Dermis blood vessel endothelial cell (primary cell): ENCODE data around the gene DNAH10. TPM values are rescaled to one million over a fixed set of nuclear protein-coding genes. Genes with fewer than 3 reads are reported as not detected.

Experiments
- DNase-seq: peaks from one replicate; pipeline ENCODE4 v3.0.0; 2010
- total RNA-seq: library from RNA; depleted of rRNA; stranded (reverse); fragments of >200 nt; gene quantifications from 2 replicates; pipeline ENCODE4 v1.2.3, GENCODE V29; 2014

The DNAH10 gene
- total RNA-seq, 1 donor from 2014 or later = not detected

DNA sequence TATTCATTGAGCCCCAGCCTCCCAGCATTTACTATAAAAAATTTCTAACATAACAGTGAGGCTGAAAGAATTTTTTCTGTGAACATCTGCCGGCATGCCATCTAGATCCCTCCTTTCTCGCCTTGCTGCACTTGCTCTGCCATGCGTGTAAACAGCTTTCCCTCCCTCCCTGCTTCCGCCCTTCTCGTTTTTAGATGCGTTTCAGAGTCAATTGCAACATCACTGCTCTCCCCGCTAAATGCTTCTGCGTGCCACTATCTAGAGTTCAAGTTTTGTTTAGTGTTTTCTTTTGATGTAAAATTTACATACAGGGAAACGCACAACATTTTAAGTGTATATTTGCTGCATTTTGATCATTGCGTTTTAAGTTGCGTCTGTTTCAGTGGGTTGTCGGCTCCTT lies 126.9 kb downstream of the DNAH10 start:
- DNase-seq = no peak

DNA sequence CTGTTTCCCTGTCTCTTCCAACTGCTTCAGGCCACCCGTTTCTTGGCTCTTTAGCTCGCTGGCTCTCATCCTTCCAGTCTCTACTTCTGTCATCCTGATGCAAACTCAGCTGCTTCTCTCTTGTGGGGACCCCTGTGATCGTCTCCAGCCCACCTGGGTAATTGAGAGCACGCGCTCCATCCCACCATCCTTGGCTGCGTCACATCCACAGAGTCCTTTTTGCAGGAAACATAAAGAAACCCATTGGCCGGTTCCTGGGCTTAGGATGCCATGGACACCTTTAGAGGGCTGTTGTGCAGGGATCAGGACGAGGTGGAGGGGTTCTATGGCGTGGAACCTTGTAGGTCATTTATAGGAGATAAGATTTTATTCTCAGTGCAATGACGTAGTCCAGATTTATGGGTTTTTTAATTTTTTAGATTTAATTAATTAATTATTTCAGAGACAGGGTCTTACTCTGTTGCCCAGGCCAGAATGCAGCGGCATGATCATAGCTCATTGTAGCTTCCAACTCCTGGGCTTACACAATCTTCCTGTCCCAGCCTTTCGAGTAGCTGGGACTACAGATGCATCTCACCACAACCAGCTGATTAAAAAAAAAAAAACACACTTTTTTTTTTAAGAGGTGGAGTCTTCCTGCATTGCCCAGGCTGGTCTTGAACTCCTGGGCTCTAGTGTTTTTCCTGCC lies 127.9 kb downstream of the DNAH10 start:
- no peak for DNase-seq

DNA sequence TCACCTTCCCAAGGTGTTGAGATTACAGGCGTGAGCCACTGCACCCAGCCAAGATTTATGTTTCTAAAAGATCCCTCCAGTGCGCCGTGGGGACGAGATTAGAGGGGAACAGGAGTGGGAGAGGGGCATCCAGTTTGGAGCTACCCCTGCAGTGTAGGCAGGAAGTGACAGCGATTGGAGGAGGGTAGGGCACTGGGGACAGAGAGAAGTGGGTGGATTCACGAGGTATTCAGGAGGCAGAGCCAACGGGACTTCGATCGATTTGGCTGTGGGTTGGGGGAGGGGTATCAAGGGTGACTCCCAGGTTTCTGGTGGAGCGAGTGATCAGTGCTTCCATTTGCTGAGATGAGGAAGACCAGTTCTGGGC lies 128.4 kb downstream of the DNAH10 start:
- no peak for DNase-seq

DNA sequence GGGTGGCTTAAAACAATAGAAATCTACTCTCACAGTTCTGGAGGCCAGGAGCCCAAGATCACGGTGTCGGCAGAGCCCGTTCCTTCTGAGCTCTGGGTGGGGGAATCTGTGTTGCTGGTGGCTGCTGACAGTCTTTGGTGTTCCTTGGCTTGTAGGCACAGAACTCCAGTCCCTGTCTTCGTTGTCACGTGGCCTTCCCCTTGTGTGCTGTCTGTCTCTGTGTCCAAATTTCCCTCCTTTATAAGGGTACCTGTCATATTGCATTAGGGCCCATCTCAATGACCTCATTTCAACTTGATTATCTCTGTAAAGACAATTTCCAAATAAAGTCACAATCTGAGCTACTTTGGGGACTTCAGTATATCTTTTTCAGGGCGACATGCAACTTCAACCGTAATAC lies 128.9 kb downstream of the DNAH10 start:
- DNase-seq = no peak

DNA sequence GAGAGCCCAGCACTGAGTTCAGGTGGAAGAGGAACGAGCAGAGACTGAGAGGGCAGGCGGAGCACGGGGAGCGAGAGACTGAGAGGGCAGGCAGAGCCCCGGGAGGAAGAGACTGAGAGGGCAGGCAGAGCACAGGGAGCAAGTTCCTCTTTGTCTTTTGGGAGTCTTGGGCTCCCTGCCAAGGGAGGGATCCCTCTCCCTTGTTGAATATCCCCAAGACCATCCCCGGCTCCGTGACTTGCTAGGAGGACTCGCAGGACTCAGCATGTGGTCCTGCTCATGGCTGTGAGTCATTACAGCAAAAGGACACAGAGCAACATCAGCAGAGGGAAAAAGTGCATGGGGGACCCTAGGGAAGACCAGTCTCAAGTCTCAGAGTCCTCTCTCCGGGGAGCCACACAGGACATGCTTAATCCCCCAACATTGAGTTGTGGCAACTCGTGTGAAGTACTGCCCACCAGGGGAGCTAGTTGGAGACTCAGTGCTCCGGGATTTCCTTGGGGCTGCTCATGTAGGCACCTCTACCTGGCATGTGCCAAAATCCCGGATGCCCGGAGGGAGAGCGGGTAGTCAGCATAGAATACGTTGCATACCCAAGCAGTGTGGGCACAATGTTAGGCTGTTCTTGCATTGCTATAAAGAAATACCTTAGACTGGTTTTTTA lies 129.5 kb downstream of the DNAH10 start:
- DNase-seq = no peak

DNA sequence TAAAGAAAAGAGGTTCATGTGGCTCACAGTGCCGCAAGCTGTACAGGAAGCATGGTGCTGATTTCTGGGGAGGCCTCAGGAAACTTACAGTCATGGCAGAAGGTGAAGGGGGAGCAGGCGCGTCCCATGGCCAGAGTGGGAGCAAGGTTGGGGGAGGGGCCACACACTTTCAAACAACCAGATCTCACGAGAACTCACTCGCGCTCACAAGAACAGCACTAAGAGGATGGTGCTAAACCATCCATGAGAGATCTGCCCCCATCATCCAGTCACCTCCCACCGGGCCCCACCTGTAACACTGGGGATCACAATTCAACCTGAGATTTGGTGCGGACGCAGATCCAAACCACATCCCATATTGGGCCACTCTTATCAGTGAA lies 130.1 kb downstream of the DNAH10 start:
- no peak for DNase-seq

DNA sequence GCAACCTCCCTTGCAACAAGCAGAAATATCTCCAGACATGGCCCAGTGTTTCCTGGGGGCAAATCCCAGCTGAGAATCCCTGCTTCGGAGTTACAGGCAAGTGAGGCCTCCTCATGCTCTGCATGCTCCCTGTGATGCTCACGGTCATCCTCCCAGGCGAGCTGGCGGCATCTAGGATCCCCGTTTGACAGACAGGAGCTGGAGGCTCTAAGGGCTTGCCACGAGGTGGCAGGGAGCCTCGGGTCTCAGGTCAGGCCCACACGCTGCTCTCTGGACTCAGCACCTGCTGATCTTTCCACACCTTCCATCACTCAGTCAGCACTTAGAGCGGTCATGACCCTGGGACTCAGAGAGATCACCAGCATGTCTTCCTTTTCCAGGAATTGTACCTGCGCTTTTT lies 130.8 kb downstream of the DNAH10 start:
- no peak for DNase-seq

DNA sequence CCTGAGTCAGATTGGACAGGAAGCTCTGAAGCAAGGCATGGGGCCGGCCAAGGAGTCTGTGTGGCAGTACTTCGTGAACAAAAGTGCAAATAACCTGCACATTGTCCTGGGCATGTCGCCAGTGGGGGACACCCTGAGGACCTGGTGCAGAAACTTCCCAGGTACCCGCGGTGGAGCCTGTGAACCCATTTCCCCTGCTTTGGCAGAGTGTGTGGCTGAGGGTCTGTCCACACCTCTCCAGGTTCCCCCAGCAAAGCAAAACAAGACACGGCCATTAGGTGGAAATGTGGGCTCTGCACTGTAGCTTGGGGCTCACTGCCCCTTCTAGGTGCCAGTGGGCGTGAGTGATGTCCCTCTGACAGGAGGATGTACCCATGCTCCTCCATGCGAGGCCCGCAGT lies 131.2 kb downstream of the DNAH10 start:
- DNase-seq = no peak

DNA sequence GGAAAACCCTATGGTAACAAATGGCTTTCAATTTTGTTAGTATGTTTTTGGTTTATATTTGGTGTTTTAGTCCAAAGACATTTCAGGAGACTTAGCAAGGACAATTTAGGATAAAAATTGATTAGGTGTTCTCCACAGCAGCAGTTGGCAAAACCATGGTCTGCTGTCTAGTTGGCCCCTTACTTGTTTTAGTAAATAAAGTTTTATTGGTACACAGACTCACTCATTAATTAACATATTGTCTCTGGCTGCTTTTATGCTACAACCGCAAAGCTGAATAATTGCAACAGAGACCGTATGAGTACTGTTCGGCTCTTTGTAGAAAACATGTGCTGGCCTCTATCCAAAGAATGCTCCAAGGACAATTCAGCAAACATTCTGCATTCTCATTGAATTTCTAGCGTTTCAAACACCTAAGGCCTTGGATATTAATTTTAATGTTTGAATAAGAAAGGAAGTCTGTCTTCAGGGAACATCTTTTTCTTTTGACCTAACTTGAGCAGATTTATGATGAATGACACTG lies 132.8 kb downstream of the DNAH10 start:
- no peak for DNase-seq

DNA sequence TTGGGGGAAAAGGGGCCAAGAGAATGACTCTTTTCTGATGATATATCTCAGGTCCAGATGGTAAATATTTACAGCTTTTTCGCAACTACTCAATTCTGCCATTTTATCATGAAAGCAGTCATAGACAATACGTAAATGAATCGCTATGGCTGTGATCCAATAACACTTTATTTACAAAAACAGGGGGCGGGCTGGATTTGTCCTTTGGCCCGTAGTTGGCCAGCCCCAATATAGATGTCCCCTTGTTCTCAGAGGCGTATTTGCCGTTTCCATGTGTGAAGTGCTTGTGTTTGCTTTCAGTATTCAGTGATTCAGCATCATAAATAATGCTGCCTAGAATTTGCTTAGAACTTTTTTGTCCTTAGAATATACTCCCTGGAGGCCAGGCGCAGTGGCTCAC lies 133.3 kb downstream of the DNAH10 start:
- no peak for DNase-seq

DNA sequence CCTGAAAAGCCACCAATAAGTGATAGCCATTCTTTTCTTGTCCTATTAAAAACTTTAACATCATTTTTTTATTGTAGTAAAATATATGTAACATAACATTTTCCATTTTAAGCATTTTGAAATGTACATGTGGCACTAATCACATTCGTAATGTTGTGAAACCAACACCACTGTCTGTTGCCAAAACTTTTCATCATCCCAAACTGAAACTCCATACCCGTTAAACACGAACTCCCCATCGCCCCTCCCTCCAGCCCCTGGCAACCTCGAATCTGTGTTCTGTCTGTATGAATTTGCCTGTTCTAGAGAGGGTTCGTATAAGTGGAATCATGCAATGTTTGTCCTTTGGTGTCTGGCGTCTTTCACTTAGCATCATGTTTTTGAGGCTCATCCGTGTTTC lies 134.7 kb downstream of the DNAH10 start:
- no peak for DNase-seq

DNA sequence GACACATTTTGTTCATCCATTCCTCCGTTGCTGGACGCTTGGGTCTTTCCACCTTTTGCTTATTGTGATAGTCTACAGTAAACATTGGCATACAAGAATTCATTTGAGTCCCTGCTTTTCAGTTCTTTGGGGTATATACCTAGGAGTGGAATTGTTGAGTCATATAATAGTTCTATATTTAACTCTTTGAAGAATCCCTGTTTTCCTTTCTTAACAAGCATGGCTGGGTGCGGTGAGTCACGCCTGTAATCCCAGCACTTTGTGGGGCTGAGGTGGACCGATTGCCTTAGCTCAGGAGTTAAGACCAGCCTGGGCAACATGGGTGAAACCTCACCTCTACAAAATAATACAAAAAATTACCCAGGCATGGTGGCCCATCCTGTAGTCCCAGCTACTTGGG lies 135.1 kb downstream of the DNAH10 start:
- no peak for DNase-seq

DNA sequence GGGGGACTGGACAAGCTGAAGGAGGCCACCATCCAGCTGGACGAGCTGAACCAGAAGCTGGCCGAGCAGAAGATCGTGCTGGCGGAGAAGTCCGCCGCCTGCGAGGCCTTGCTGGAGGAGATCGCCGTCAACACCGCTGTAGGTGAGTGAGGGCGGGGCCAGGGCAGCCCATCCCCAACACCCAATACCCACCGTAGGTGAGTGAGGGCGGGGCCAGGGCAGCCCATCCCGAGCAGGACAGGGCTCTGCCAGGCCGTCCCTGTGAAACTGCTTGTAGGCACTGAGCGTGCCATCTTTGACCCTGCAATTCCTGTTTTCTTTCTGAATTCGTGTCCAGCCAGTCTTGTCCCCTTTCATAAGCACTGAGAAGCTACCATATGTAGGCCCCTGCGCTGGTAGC lies 136.6 kb downstream of the DNAH10 start:
- no peak for DNase-seq

DNA sequence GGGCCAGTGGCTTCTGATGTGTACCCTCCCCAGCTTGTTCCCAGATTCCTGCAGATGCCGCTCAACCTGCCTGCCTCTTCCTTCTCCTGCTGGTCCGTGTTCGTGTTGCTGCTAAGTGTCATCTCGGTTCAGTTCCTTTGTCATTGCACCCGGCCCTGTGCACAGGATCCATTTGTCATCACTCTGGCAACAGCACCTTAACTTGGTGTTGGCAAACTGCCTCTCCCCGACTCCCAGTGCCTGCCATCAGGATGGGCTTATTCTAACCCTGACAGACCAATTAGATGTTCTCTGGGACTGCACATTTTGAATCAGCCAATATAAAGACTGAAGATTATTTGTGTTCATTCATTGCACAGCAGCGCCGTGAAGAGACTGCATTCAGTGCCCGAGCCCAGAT lies 137.3 kb downstream of the DNAH10 start:
- no peak for DNase-seq

DNA sequence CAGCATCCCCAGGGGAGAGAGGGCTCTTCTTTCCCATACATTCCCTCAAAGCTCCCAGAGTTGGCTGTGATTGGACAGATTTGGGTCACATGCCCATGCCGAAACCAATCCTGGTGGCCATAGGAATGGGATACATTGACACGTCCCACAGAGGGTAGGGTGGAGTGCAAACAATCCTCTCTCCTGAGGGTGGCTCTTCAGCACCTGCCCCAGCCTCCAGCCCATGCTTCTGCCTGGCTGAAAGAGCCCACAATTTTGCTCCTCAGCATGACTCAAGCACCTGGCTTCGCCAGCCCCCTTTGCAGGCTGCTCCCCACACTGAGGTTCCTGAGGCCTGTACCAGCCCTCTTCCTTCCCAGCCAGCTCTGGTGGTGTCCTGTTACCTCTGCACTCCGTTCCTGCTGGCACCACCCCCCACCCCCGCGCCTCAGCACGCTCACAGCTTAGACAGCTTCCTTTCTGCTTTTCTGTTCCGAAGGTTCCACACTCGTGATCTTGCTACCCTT lies 138.8 kb downstream of the DNAH10 start:
- DNase-seq = no peak

DNA sequence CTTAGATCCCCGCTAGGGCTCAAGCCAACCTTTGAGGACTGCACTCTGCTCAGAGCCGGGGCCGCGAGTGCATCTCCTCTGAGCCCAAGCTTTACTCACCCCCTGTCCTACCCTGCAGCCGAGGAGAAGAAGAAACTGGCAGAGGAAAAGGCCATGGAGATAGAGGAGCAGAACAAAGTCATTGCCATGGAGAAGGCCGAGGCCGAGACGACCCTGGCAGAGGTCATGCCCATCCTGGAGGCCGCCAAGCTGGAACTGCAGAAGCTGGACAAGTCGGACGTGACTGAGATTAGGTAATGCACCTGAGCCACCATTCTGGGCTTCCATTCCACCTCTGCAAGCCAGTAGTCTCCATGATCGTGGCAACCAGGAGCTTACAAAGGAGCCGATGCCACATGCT lies 140.7 kb downstream of the DNAH10 start:
- DNase-seq = no peak

DNA sequence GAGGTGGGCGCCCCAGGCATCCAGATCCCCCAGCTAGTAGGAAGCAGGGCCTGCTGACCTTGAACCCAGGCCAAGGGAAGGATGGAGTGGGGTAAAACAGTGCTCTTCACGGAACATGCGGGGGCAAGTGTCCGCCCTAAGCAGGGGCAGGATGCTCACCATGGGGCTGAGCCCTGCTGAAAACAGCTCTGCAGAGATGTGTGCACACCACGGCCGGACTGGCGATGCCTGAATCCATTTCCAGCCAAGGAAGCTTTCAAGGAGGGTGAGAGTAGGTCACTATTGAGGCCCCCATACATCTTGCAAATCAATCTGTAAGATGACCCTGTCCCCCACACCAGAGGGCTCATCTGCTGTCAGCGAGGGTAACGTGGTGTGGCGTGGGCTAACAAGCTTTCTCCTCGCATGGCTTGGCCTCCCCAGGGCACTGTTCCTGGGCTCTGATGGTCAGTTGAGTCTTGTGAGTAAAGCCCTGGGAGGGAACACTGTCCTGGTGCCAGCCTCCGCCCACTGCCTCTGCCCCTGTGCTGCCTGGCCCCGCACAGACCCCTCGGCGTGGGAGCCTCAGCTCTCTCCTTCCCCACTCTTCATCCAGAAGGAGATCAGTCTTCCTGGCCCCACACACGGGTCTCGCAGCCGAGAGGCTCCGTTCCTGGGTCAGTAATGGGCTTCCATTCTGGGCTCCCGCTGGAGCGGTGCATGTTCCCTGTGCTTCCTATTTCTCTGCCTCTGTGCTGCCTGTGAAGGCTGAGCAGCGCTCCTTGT lies 141.4 kb downstream of the DNAH10 start:
- no peak for DNase-seq

DNA sequence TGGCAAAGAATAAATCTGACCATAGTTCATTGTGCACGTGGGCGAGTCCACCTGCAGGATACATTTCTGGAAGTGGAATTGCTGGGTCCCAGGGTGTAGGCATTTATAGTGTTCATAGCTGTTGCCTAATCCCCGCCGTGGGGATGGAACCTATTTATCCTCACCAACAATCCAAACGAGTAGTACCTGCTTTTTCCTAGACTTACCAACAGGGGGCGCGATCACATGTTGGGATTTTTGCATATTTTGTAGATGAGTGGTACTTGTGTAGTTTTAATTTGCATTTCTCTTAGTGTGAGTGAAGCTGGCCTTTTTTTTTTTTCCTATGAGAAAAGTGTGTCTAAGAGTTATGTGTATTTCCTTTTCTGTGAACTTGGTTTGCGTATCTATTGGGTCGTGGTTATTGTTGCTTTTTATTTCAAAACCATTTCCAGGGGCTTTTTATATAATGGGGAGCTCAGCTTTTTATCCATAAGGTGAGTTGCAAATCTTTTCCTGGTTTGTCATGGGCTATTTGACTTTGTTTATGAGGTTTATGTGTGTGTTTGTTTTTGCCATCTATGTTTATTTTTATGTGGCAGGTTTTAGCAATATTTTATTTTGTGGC lies 143.3 kb downstream of the DNAH10 start:
- peak; percentile 81 for DNase-seq

DNA sequence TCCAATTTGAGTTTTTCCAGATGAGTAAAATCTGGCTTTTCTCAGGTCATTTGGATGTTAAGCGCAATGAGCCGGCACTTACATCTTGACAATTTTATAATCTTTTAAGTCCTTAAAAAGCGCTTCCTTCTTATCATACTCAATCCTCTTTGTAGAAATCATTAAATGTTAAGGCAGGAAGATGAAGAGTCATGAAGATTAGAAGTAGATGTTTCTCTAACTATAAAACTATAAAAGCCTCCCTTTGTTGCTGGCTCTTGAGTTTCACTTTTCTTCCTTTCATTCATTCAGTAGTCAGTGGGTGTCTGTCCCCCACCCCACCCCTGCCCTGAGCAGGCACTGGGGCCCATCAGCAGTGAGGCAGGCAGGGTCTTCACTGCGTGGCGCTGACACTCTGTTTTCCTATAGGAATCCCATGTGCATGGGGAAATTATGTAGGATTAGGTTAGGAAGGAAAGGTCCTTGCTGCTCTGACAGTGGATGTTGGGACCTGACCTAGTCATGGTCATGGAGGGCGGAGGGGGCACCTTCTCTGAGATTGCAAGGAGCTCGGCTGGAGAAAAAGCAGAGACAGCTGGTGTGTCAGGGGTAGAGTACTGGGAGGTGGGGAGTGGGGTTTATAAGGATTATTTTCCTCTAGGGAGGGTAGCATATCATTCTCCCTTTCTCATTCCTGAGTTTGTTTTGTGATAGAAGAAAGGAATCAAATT lies 144.8 kb downstream of the DNAH10 start:
- no peak for DNase-seq

DNA sequence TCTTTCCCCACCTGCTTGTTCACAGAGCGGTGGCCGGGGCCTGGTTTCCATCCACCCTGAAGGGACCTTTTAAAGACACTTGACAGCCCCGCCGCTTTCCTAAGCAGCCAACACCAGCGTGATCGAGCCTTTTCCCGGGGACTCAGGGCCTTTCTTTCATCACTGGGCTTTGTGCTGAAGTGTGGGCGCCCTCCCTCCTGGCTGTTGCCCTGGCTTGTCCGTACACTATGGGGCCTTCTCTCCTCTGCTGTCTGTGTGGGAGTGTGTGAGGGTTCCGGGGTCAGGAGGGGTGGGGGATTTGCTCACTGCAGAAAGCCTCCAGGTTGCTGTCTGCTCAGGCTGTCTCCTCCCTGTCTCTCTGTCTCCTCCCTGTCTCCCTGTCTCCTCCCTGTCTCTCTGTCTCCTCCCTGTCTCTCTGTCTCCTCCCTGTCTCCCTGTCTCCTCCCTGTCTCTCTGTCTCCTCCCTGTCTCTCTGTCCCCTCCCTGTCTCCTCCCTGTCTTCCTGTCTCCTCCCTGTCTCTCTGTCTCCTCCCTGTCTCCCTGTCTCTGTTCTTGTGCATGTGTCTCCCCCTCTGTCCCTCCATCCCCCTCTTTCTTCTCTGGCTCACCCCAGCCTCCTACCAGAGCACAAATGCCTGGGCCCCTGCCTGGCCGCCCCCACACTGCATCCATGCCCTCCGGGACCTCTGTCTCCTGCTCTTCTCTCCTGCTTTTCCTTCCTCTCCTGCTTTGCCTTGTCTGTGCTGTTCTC lies 145.8 kb downstream of the DNAH10 start:
- no peak for DNase-seq

DNA sequence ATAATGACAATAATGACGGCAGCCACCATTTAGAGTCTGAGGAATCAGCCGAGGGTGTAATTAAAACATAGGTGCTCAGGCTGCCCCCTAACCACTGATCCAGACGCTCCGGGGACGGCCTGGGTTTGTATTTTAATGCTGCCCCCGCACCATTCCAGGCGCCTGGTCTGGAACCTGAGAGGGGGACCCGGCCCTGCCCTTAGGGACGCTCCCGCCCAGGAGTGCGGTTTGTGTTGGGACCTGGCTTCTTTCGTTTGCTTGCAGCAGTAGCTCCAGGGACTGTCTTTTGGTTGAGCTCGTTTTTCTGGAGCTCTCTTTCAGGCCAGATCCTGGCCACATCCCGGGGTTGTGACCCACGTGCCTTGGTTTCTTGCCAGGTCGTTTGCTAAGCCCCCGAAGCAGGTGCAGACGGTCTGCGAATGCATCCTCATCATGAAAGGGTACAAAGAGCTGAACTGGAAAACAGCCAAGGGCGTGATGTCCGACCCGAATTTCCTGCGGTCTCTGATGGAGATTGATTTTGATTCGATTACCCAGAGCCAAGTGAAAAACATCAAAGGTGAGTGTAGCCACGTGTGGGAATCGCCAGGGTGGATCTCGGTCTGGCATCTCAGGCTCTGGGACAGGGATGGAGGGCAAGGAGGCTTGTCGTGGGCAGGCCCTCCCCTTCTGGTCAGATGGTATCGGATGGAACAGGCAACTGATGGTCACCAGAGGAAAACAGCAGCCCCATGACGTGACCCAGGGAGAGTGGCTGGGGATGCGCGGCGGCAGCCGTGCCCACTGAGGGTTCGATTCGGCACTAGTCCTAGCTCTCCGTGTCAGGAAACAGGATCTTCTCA lies 147.0 kb downstream of the DNAH10 start:
- no peak for DNase-seq
